ENCODE results near the gene SH3RF3.

Gene SH3RF3

DNA sequence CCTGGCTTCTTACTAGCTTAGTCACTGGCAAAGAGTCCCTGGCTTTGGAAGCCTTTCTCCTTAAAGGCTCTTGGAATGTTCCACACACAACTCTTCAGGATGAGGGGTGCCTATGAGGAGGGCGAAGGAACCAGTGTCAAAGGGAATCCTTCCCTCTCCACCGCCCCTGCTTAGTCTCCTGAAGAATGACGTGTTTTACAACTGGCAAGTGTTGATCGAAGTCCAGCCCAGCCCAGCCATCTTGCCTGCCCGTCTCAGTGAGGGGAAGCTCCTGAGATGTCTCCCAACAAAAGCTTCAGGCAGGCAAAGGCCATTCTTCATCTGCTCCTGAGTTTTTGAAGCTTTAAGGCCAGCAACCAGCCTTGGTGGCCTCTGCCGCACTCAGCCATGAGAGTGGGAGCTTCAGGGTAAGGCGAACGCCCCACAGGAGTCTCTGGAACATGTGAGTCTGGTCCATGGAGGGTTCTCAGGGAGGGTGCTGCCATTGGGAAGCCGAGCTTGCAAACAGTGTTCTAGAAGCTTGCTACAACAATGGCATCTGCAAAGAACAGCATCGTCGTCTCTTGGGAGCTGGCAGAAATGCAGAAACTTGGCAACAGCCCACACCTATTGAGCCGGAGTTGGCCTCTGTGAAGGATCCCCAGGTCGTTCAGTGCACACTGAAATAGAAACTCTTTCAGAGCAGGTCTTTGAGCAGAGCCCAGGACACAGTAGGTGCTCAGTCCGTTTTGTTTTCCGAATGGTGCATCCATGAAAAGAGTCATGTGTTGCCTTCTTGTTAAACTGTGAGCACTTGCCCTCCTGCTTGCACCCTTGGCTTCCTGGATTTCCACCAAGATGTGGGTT lies 264.0 kb downstream of the SH3RF3 start:
- no peak for DNase-seq (ENCODE audit: low read depth, low spot score)

- no peak for DNase-seq (ENCODE audit: low read depth, low spot score)
Measured at GRCh38 chr2:109393662-109393972, 264.6 kb downstream of the SH3RF3 start.

DNA sequence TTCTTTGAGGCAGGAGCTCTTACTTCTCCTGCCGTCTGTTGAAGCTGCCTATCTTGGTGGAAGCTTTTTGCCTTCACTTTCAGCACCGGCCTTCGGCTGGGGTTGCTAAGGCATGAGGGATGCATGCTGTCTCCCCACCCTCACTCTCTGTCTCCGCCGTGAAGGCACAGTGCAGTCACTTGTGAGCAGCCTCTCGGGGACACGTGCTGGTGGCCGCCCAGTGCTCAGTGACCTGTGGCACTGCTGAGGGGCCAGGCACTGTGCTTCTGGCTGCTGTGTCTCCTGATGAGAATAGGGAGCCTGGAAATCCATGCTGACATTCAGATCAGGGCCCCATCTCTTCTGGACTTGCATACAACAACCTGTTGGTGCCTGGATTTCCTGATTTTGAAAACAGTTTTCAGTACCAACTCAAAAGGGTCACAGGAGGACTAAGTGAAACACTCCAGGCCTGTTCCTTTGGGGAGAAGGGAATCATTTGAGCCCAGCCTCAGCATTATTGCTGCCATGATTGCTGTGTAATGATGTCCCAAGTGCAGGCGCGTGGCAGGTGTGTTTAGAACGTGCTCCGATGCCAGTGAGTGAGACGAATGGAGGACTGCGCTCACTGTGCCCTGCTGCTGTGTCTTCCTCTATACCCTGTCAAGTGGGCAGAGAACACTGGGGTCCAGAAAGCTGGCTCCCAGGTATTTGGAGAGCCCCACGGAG lies 266.6 kb downstream of the SH3RF3 start:
- no peak for DNase-seq (ENCODE audit: low read depth, low spot score)

DNA sequence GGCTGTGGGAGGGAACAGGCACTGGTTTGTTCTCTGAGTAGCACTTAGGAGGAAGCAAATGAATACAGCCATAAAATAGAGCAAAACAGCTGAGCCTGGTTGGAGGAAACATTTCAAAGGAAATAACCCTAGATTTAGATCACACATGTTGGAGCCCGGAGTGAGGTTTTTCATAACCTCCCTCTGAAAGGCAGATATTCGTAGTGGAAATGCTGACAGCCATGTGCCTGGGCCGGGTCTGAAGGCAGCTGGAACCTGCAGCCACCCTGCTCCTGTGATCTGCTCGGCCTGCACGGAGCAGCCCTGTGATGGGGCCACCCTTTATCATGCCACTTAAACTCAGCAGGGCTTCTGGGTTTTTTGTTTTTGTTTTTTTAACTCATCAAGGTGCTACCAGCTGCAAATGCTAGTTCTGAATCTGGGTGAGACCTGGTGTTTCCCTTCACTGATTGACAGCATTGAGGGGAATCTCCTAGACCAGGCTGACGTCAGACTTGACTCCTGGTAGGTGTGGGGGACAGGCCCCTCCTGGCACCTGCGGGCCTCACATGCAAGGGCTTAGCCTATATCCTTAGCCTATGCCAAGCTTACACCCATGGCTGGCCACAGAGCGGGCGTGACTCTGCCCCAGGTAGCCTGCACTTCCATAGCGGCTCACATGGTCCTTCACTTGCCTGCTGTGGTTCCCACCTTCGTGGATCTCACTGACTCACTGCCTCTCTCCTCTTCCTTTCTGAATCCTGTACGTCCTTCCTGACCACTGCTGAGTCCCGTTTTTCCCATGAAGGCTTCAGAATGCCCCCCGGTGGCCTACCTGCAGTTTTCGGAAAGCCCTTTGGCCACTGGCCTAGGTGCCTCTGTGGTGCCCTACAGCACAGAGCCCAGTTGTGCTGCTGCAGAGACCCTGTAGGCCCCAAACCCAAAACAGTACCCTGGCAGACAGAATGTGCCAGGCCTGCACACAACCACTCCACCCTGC lies 267.5 kb downstream of the SH3RF3 start:
- DNase-seq (ENCODE audit: low read depth, low spot score) = no peak

GRCh38 chr2:109397893-109398292 lies 268.9 kb downstream of the SH3RF3 start:
- no peak for DNase-seq (ENCODE audit: low read depth, low spot score)

GRCh38 chr2:109398366-109399015 lies 269.5 kb downstream of the SH3RF3 start:
- no peak for DNase-seq (ENCODE audit: low read depth, low spot score)

DNA sequence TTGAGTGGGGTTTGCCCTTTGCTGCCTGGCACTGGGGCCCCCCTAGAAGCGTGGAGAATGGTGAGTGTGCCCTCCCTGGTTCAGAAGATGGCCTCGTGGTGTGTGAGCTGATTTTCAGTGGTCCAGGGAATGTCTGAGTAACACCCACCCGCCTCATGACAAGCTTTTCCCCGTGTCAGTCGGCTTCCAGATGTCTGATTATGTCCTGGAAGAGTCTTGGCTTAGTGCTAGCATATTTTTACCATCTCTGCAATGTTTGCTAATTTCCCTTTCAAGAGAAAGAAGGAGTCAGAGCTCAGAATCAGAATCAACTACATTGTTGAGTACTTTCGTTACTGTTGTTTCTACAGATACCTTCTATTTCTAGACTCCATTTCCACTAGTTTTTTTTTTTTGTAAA lies 270.1 kb downstream of the SH3RF3 start:
- DNase-seq (ENCODE audit: low read depth, low spot score) = no peak

- no peak for DNase-seq (ENCODE audit: low read depth, low spot score)
Measured at GRCh38 chr2:109400102-109400501, 271.1 kb downstream of the SH3RF3 start.

DNA sequence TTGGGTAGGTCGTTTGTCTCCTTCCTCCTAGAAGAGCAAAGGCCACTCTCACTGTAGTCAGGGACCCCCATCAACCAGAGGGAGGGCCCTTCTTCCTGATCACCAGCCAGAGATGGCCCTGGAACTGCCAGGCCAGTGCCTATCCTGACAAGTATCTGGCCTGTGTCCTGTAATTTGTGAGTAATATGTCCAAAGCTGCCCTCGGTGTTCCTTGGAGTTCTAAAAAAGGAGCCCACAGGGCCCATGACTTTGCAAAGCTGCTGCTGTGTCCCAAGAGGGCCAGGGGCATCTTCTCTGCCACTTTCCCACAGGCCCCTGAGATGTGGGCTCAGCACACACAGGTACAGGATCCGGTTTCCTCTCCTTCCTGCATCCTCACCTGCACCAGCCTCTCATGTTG lies 272.4 kb downstream of the SH3RF3 start:
- DNase-seq (ENCODE audit: low read depth, low spot score) = no peak

- DNase-seq (ENCODE audit: low read depth, low spot score) = no peak
Measured at GRCh38 chr2:109402180-109402579, 273.2 kb downstream of the SH3RF3 start.

DNA sequence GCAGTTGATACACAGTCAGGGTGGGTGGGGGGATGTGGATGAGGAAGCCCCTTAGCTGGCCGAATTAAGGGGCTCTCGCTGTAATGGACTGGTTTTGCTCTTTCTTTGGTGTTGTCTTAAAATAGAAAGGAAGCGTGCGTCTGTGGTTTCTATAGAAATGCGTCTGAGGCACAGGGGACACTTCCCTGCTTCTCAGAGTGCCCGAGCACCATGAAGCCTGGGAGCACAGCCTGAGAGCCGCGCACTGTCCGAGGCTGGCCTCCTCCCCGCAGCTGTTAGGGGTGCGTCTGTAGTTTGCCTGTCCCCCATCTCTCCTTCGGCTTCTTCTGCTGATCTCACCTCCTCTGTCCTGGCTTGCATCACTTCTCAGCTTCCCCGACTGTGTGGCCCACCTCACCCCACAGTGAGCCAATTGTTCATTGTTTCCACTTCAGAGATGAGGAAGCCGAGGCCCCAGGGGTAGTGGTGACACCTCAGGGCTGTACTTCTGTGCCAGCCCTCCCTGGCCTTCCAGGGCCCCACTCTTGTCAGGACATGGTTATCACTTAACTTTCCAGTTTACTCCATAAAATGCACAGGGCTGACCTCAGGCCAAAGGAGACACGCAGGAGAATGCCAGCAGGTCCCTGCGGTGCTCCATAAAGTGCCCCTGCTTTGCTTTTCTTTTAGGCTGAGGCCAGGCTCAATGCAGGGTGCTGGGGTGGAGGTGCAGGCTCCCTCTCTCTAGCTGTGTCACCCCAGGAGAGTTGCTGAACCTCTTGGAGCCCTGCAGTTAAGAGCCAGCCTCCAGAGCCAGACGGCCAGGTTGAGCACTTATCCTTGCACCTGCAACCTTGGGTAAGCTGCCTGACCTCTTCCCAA lies 274.2 kb downstream of the SH3RF3 start:
- no peak for DNase-seq (ENCODE audit: low read depth, low spot score)

DNA sequence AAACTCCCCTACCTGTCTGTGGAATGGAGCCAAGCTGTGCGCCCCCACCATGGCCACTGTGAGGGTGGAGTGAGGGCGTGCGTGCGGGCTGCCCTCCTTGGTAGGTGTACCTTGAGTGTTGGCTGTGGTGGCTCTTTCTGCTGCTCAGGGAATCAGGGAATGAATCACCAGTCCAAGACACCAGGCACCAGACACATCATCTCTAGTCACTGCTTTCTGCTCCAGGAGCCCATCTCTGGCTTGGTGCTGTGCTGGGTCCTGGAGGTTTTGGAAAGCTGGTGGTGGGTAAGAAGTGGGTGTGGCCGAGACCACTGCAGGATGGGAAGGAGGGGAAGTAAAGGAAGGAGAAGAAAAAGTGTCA lies 274.8 kb downstream of the SH3RF3 start:
- DNase-seq (ENCODE audit: low read depth, low spot score) = no peak

GRCh38 chr2:109404681-109405080 lies 275.7 kb downstream of the SH3RF3 start:
- DNase-seq (ENCODE audit: low read depth, low spot score) = no peak

DNA sequence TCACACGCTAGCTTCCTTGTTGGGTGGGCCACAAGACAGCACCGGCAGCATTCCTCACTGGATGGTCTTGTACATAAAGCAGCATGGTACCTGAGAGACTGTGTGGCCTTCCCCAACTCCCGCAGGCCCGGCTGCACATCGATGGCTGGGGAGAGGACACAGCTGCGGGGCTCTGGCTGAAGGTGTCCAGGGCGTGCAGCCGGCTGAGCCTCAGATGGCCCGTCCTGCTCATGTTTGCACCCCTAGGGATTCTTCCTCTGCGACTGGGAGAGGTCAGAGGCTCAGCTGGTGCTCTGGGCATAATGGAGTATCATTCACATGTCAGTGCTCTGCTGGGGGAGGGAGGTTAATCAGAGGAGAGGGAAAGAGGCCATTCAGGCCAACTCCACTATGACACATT lies 276.9 kb downstream of the SH3RF3 start:
- DNase-seq (ENCODE audit: low read depth, low spot score) = no peak

DNA sequence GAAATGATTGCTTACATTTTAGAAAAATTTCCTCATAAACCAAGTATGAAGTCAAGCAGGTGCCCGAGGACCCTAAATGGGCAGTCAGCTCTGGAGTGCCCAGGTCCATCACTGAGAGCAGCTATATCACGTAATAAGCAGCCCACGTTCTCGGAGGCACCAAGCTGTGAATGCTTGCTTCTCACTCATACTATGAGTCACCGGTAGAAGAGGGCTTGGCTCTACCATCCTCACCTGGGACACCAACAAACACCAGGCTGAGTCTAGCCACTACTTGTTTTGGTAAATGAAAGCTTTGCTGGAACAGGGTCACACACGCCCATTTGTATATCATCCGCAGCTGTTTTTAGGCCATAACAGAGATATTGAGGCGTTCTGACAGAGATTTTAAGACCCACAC lies 277.3 kb downstream of the SH3RF3 start:
- no peak for DNase-seq (ENCODE audit: low read depth, low spot score)

- DNase-seq (ENCODE audit: low read depth, low spot score) = no peak
Measured at GRCh38 chr2:109407276-109408042, 278.5 kb downstream of the SH3RF3 start.

DNA sequence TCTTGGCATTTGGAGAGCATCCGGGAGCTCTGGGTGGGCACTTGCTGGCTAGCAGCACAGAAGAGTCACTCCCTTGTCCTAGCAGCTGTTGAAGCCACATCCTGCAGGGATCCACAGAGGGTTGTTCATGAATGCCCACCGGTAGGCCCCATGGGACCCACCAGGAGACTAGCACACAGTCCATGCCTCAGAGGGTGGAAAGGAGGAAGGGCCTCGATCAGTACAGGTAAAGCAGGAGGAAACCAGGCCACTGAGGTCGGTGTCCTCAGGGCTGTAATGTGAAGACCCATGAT lies 279.0 kb downstream of the SH3RF3 start:
- DNase-seq (ENCODE audit: low read depth, low spot score) = no peak

- no peak for DNase-seq (ENCODE audit: low read depth, low spot score)
Measured at GRCh38 chr2:109409321-109410038, 280.5 kb downstream of the SH3RF3 start.

- no peak for DNase-seq (ENCODE audit: low read depth, low spot score)
Measured at GRCh38 chr2:109410039-109410815, 281.2 kb downstream of the SH3RF3 start.
